ENCODE measurements around the gene THEMIS.

DNA sequence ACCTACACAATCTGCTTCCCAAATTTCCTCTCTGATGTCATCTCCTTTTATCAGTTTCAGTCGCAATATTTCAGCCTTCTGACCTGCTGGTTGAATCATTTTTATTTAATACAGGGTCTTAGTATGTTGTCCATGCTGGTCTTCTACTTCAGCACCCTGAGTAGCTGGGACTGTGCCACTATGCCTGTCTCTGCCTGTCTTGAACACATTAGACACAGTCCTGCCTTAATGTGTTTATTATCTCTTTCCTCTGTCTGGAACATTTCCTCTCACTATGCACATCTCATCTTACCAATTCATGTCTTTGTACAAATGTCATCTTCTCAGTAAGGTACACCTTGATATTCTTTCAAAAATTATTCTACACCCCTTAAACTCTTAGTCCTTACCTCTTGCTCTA, 106.5 kb downstream of the THEMIS start:
- TF ChIP-seq EZH2 (IDR thresholded peaks at IDR 0.05; ENCODE audit: borderline replicate concordance, control insufficient read depth, low read depth, low read length) (no peak), SUPT20H (IDR thresholded peaks at IDR 0.05; ENCODE audit: borderline replicate concordance, control insufficient read depth, low read depth, low read length) (no peak)
- TF ChIP-seq, protein P1, sequence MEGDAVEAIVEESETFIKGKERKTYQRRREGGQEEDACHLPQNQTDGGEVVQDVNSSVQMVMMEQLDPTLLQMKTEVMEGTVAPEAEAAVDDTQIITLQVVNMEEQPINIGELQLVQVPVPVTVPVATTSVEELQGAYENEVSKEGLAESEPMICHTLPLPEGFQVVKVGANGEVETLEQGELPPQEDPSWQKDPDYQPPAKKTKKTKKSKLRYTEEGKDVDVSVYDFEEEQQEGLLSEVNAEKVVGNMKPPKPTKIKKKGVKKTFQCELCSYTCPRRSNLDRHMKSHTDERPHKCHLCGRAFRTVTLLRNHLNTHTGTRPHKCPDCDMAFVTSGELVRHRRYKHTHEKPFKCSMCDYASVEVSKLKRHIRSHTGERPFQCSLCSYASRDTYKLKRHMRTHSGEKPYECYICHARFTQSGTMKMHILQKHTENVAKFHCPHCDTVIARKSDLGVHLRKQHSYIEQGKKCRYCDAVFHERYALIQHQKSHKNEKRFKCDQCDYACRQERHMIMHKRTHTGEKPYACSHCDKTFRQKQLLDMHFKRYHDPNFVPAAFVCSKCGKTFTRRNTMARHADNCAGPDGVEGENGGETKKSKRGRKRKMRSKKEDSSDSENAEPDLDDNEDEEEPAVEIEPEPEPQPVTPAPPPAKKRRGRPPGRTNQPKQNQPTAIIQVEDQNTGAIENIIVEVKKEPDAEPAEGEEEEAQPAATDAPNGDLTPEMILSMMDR (IDR thresholded peaks at IDR 0.05 in 2 of 3, conservative IDR thresholded peaks at IDR 0.05 in 1 of 3; ENCODE audit: control insufficient read depth in 2 of 3, extremely low read depth in 1 of 3, insufficient read depth in 1 of 3, low read depth in 3 of 3, low read length in 3 of 3): no peak

All from GM12878 (cell line).